Measurements from ENCODE around the gene ZBTB45.

The ZBTB45 gene

GRCh38 chr19:58559275-58560006 is 39.8 kb upstream of the ZBTB45 start (continued):
- TF ChIP-seq ZNF704 (tag by site-specific recombination; IDR thresholded peaks at IDR 0.05) (no peak), ZNF335 (tag by site-specific recombination; conservative IDR thresholded peaks at IDR 0.05) (peak; percentile 72), ZNF248 (tag by site-specific recombination; IDR thresholded peaks at IDR 0.05) (no peak), BCL11B (tag by site-specific recombination; IDR thresholded peaks at IDR 0.05; ENCODE audit: low read depth) (peak; percentile 51), ZNF629 (tag by site-specific recombination; IDR thresholded peaks at IDR 0.05) (no peak; the same call in 1 of the 2 replicates), ZFHX2 (tag by site-specific recombination; conservative IDR thresholded peaks at IDR 0.05) (peak; percentile 91), ZNF626 (tag by site-specific recombination; IDR thresholded peaks at IDR 0.05) (no peak), ZBTB20 (tag by site-specific recombination; IDR thresholded peaks at IDR 0.05) (peak; percentile 65), GLIS1 (tag by site-specific recombination; IDR thresholded peaks at IDR 0.05) (peak; percentile 60; the same call in 1 of the 2 replicates), ZSCAN23 (tag by site-specific recombination; IDR thresholded peaks at IDR 0.05) (no peak), TRIM28 (IDR thresholded peaks at IDR 0.05; ENCODE audit: borderline replicate concordance, low read length) (no peak), ZNF792 (tag by site-specific recombination; IDR thresholded peaks at IDR 0.05) (0 out of 2 replicates have a peak, but pooled peaks have one; percentile 57), ZNF391 (tag by site-specific recombination; IDR thresholded peaks at IDR 0.05; ENCODE audit: borderline replicate concordance, low read depth) (peak; percentile 66; the same call in 1 of the 2 replicates), ZNF514 (tag by site-specific recombination; IDR thresholded peaks at IDR 0.05) (no peak), ZNF2 (tag by site-specific recombination; IDR thresholded peaks at IDR 0.05) (peak; percentile 84), ZNF239 (tag by site-specific recombination; IDR thresholded peaks at IDR 0.05) (peak; percentile 35; the same call in 1 of the 2 replicates), GLI4 (tag by site-specific recombination; IDR thresholded peaks at IDR 0.05) (peak; percentile 84; the same call in 1 of the 2 replicates), ZNF561 (tag by site-specific recombination; IDR thresholded peaks at IDR 0.05; ENCODE audit: borderline replicate concordance) (peak; percentile 87; the same call in 1 of the 2 replicates), HIC1 (tag by site-specific recombination; IDR thresholded peaks at IDR 0.05) (peak; percentile 90), KLF9 (tag by site-specific recombination; IDR thresholded peaks at IDR 0.05; ENCODE audit: low read depth) (peak; percentile 63), ZSCAN5A (tag by site-specific recombination; IDR thresholded peaks at IDR 0.05) (peak; percentile 61; the same call in 1 of the 2 replicates), SETDB1 (IDR thresholded peaks at IDR 0.05; ENCODE audit: insufficient read length, low read length) (no peak), ZNF211 (tag by site-specific recombination; IDR thresholded peaks at IDR 0.05; ENCODE audit: low read depth) (no peak), ZNF610 (tag by site-specific recombination; IDR thresholded peaks at IDR 0.05; ENCODE audit: borderline replicate concordance) (0 out of 2 replicates have a peak, but pooled peaks have one; percentile 18), ZFP41 (tag by site-specific recombination; IDR thresholded peaks at IDR 0.05; ENCODE audit: borderline replicate concordance) (no peak), ZNF174 (tag by site-specific recombination; IDR thresholded peaks at IDR 0.05) (no peak), SP3 (tag by site-specific recombination; IDR thresholded peaks at IDR 0.05) (peak; percentile 68), ZNF155 (tag by site-specific recombination; IDR thresholded peaks at IDR 0.05) (no peak), ZNF354C (tag by site-specific recombination; IDR thresholded peaks at IDR 0.05; ENCODE audit: borderline replicate concordance, low read depth) (no peak)
- TF ChIP-seq, protein P1, sequence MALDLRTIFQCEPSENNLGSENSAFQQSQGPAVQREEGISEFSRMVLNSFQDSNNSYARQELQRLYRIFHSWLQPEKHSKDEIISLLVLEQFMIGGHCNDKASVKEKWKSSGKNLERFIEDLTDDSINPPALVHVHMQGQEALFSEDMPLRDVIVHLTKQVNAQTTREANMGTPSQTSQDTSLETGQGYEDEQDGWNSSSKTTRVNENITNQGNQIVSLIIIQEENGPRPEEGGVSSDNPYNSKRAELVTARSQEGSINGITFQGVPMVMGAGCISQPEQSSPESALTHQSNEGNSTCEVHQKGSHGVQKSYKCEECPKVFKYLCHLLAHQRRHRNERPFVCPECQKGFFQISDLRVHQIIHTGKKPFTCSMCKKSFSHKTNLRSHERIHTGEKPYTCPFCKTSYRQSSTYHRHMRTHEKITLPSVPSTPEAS (tag by site-specific recombination; IDR thresholded peaks at IDR 0.05): peak; percentile 59; the same call in 1 of the 2 replicates
- TF ChIP-seq, protein P2, sequence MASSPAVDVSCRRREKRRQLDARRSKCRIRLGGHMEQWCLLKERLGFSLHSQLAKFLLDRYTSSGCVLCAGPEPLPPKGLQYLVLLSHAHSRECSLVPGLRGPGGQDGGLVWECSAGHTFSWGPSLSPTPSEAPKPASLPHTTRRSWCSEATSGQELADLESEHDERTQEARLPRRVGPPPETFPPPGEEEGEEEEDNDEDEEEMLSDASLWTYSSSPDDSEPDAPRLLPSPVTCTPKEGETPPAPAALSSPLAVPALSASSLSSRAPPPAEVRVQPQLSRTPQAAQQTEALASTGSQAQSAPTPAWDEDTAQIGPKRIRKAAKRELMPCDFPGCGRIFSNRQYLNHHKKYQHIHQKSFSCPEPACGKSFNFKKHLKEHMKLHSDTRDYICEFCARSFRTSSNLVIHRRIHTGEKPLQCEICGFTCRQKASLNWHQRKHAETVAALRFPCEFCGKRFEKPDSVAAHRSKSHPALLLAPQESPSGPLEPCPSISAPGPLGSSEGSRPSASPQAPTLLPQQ (tag by site-specific recombination; IDR thresholded peaks at IDR 0.05): peak; percentile 75
- TF ChIP-seq, protein P3, sequence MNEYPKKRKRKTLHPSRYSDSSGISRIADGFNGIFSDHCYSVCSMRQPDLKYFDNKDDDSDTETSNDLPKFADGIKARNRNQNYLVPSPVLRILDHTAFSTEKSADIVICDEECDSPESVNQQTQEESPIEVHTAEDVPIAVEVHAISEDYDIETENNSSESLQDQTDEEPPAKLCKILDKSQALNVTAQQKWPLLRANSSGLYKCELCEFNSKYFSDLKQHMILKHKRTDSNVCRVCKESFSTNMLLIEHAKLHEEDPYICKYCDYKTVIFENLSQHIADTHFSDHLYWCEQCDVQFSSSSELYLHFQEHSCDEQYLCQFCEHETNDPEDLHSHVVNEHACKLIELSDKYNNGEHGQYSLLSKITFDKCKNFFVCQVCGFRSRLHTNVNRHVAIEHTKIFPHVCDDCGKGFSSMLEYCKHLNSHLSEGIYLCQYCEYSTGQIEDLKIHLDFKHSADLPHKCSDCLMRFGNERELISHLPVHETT (tag by site-specific recombination; IDR thresholded peaks at IDR 0.05): 0 out of 2 replicates have a peak, but pooled peaks have one; percentile 69
